SU-DHL-6 (cell line): Measurements from ENCODE around the gene DIAPH1.
A peak's percentile ranks its signal among the peaks of the same experiment; 100 is the strongest.

Source experiments
- H2AFZ ChIP-seq: fragments of 200-600 bp; sonication (generic); 2 replicates; pipeline ENCODE4 v1.6.1; 2014; ENCODE audit warnings: low read depth, mild to moderate bottlenecking, moderate library complexity, mixed read lengths, antibody characterized with exemption, low read length; ENCODE audit not compliant: severe bottlenecking
- H3F3A ChIP-seq: fragments of 200-600 bp; shearing (Covaris generic); 2 replicates; pipeline ENCODE4 v1.6.0; 2016; ENCODE audit warnings: antibody characterized with exemption, mild to moderate bottlenecking; ENCODE audit not compliant: insufficient read depth
- H3K27ac ChIP-seq: fragments of 200-600 bp; sonication (generic); 2 replicates; pipeline ENCODE4 v1.5.1; 2016; ENCODE audit warnings: low read depth, mild to moderate bottlenecking, low read length, moderate library complexity, mixed read lengths
- H3K27me3 ChIP-seq: fragments of 200-600 bp; sonication (generic), shearing (Covaris generic); 2 replicates; pipeline ENCODE4 v1.6.0; 2014; ENCODE audit warnings: mild to moderate bottlenecking, low read length
- H3K36me3 ChIP-seq: fragments of 200-600 bp; sonication (generic); 2 replicates; pipeline ENCODE4 v1.6.1; 2014; ENCODE audit warnings: mild to moderate bottlenecking, low read length, mixed read lengths
- H3K4me2 ChIP-seq: fragments of 300-600, 200-600 bp; shearing (Covaris generic), sonication (generic); 2 replicates; pipeline ENCODE4 v1.6.0; 2014; ENCODE audit warnings: low read length, low read depth, mild to moderate bottlenecking; ENCODE audit not compliant: poor library complexity, severe bottlenecking
- H3K4me3 ChIP-seq: fragments of 200-600 bp; sonication (generic); 2 replicates; pipeline ENCODE4 v1.5.1; 2014; ENCODE audit warnings: antibody characterized with exemption, low read length, mild to moderate bottlenecking, mixed read lengths; ENCODE audit not compliant: insufficient read depth, poor library complexity, severe bottlenecking
- H3K79me2 ChIP-seq: fragments of 200-600 bp; sonication (generic); 2 replicates; pipeline ENCODE4 v1.6.1; 2014; ENCODE audit warnings: mild to moderate bottlenecking, low read length, moderate library complexity; ENCODE audit not compliant: insufficient read depth
- H3K9ac ChIP-seq: fragments of 200-600 bp; sonication (generic); 2 replicates; pipeline ENCODE4 v1.7.0; 2014; ENCODE audit warnings: mild to moderate bottlenecking, low read length
- H3K9me2 ChIP-seq: fragments of 200-600 bp; sonication (generic); replicated peaks from 2 replicates; pipeline ENCODE4 v1.6.1; 2014; ENCODE audit warnings: low read length; ENCODE audit not compliant: insufficient read depth
- H3K9me3 ChIP-seq: fragments of 200-600 bp; sonication (generic); 2 replicates; pipeline ENCODE4 v1.6.1; 2014; ENCODE audit warnings: low read length, mixed read lengths; ENCODE audit not compliant: insufficient read depth
- H4K20me1 ChIP-seq: fragments of 200-600 bp; sonication (generic); 2 replicates; pipeline ENCODE4 v1.6.1; 2014; ENCODE audit warnings: low read depth, mild to moderate bottlenecking, antibody characterized with exemption, low read length, moderate library complexity, mixed read lengths
- EZH2phosphoT487 ChIP-seq: fragments of 200-600 bp; sonication (generic), shearing (Covaris generic); conservative IDR thresholded peaks from 2 replicates; pipeline ENCODE4 v1.6.1; 2018; ENCODE audit warnings: mild to moderate bottlenecking, antibody characterized with exemption, low read length, moderate library complexity, mixed read lengths
- TF ChIP-seq, protein P1 (sequence below): fragments of 200-600 bp; sonication (generic); IDR thresholded peaks from one replicate; pipeline ENCODE4 v1.5.1; 2017; ENCODE audit warnings: antibody characterized with exemption, mild to moderate bottlenecking, low read length, moderate library complexity; ENCODE audit not compliant: insufficient read depth, poor library complexity, severe bottlenecking

The DIAPH1 gene

GRCh38 chr5:141523991-141524390 lies 94.8 kb downstream of the DIAPH1 start:
- H3K36me3 ChIP-seq = peaks cover 45% of the 10 kb centered on the region
- peaks cover 58% of the 10 kb centered on the region for H3K79me2 ChIP-seq
- peaks cover 60% of the 10 kb centered on the region for H3F3A ChIP-seq
- no peaks in the 10 kb centered on the region for H3K9me2 ChIP-seq
- no peaks in the 10 kb centered on the region for H4K20me1 ChIP-seq
- H2AFZ ChIP-seq = no peak overlapping the region
- no peak for TF ChIP-seq EZH2phosphoT487
- TF ChIP-seq, protein P1, sequence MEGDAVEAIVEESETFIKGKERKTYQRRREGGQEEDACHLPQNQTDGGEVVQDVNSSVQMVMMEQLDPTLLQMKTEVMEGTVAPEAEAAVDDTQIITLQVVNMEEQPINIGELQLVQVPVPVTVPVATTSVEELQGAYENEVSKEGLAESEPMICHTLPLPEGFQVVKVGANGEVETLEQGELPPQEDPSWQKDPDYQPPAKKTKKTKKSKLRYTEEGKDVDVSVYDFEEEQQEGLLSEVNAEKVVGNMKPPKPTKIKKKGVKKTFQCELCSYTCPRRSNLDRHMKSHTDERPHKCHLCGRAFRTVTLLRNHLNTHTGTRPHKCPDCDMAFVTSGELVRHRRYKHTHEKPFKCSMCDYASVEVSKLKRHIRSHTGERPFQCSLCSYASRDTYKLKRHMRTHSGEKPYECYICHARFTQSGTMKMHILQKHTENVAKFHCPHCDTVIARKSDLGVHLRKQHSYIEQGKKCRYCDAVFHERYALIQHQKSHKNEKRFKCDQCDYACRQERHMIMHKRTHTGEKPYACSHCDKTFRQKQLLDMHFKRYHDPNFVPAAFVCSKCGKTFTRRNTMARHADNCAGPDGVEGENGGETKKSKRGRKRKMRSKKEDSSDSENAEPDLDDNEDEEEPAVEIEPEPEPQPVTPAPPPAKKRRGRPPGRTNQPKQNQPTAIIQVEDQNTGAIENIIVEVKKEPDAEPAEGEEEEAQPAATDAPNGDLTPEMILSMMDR = no peak
- peak overlapping the region; percentile 94 for H3K4me2 ChIP-seq
- peak overlapping the region; percentile 6 for H3K4me3 ChIP-seq
- H3K27me3 ChIP-seq = no peaks in the 10 kb centered on the region
- H3K9me3 ChIP-seq = no peaks in the 10 kb centered on the region
- peak overlapping the region; percentile 86 for H3K9ac ChIP-seq
- H3K27ac ChIP-seq = peak overlapping the region; percentile 99

- Histone ChIP-seq H3K27ac (peak overlapping the region; percentile 99), H3K36me3 (peaks cover 36% of the 10 kb centered on the region), H3K9ac (peak overlapping the region; percentile 26), H3K9me2 (no peaks in the 10 kb centered on the region), H3K9me3 (no peaks in the 10 kb centered on the region), H3K27me3 (no peaks in the 10 kb centered on the region), H3K79me2 (peaks cover 41% of the 10 kb centered on the region), H3K4me3 (no peak overlapping the region), H4K20me1 (no peaks in the 10 kb centered on the region), H3K4me2 (peak overlapping the region; percentile 26), H2AFZ (no peak overlapping the region), H3F3A (peaks cover 54% of the 10 kb centered on the region)
- TF ChIP-seq, protein P1 = no peak
- no peak for TF ChIP-seq EZH2phosphoT487
These were observed 96.5 kb downstream of the DIAPH1 start for GRCh38 chr5:141522301-141522700.

GRCh38 chr5:141521244-141521781 lies 97.5 kb downstream of the DIAPH1 start:
- H3K27ac ChIP-seq = peak overlapping the region; percentile 99
- no peak overlapping the region for H3K9ac ChIP-seq
- TF ChIP-seq, protein P1 = no peak
- no peak for TF ChIP-seq EZH2phosphoT487
- H4K20me1 ChIP-seq = no peaks in the 10 kb centered on the region
- H3K9me2 ChIP-seq = no peaks in the 10 kb centered on the region
- H2AFZ ChIP-seq = no peak overlapping the region
- peaks cover 54% of the 10 kb centered on the region for H3F3A ChIP-seq
- no peaks in the 10 kb centered on the region for H3K9me3 ChIP-seq
- peaks cover 32% of the 10 kb centered on the region for H3K79me2 ChIP-seq
- no peak overlapping the region for H3K4me2 ChIP-seq
- no peaks in the 10 kb centered on the region for H3K27me3 ChIP-seq
- no peak overlapping the region for H3K4me3 ChIP-seq
- H3K36me3 ChIP-seq = peaks cover 36% of the 10 kb centered on the region
